Epithelial cell of proximal tubule (primary cell): ENCODE results near the gene PTPRJ. TPM values are rescaled to one million over a fixed set of nuclear protein-coding genes. Genes with fewer than 3 reads are reported as not detected.
"Not testable (repeated sequence)": the region's sequence is repeated elsewhere in the genome, so short reads cannot be mapped to it uniquely, and the experiment has no call there.

Experiments used
- DNase-seq: peaks from one replicate; pipeline ENCODE4 v3.0.0-alpha.2; 2011; ENCODE audit warnings: low read depth
- H3K4me3 ChIP-seq: 2 replicates; pipeline ENCODE4 v1.5.1; 2011; ENCODE audit warnings: low read depth, mild to moderate bottlenecking, low read length
- total RNA-seq: library from RNA; depleted of rRNA; stranded (reverse); fragments of >200 nt; gene quantifications from 2 replicates; pipeline ENCODE4 v1.2.3, GENCODE V29; 2015
- TF ChIP-seq, protein P1 (sequence below): conservative IDR thresholded peaks from 2 replicates; pipeline ENCODE4 v1.5.1; 2012; ENCODE audit warnings: low read depth, mild to moderate bottlenecking, low read length

PTPRJ gene
- total RNA-seq, 1 donor from 2014 or later: 43.9 TPM

GRCh38 chr11:48018528-48019216, 38.3 kb downstream of the PTPRJ start:
- TF ChIP-seq, protein P1, sequence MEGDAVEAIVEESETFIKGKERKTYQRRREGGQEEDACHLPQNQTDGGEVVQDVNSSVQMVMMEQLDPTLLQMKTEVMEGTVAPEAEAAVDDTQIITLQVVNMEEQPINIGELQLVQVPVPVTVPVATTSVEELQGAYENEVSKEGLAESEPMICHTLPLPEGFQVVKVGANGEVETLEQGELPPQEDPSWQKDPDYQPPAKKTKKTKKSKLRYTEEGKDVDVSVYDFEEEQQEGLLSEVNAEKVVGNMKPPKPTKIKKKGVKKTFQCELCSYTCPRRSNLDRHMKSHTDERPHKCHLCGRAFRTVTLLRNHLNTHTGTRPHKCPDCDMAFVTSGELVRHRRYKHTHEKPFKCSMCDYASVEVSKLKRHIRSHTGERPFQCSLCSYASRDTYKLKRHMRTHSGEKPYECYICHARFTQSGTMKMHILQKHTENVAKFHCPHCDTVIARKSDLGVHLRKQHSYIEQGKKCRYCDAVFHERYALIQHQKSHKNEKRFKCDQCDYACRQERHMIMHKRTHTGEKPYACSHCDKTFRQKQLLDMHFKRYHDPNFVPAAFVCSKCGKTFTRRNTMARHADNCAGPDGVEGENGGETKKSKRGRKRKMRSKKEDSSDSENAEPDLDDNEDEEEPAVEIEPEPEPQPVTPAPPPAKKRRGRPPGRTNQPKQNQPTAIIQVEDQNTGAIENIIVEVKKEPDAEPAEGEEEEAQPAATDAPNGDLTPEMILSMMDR: no peak
- no peak overlapping the region for H3K4me3 ChIP-seq
- DNase-seq: no peak

GRCh38 chr11:48019217-48019584, 38.8 kb downstream of the PTPRJ start:
- no peak for DNase-seq
- TF ChIP-seq, protein P1: no peak
- H3K4me3 ChIP-seq: no peak overlapping the region

GRCh38 chr11:48019595-48019994, 39.2 kb downstream of the PTPRJ start:
- DNase-seq: no peak
- no peak overlapping the region for H3K4me3 ChIP-seq
- TF ChIP-seq, protein P1: no peak

GRCh38 chr11:48020092-48020755, 39.9 kb downstream of the PTPRJ start:
- DNase-seq: no peak
- H3K4me3 ChIP-seq: no peak overlapping the region
- TF ChIP-seq, protein P1: no peak

- not testable (repeated sequence) for H3K4me3 ChIP-seq, DNase-seq
Observed at GRCh38 chr11:48021201-48021820, 41.0 kb downstream of the PTPRJ start.

- no peak for DNase-seq
- no peak overlapping the region for H3K4me3 ChIP-seq
- TF ChIP-seq, protein P1: no peak
Observed at GRCh38 chr11:48022445-48022844, 42.1 kb downstream of the PTPRJ start.

- H3K4me3 ChIP-seq, DNase-seq: not testable (repeated sequence)
Observed at GRCh38 chr11:48023608-48024007, 43.2 kb downstream of the PTPRJ start.

- DNase-seq: no peak
- TF ChIP-seq, protein P1: no peak
- no peak overlapping the region for H3K4me3 ChIP-seq
Observed at GRCh38 chr11:48024635-48025071, 44.3 kb downstream of the PTPRJ start.
